RKO (cell line): ENCODE measurements around the gene CDHR1.

ENCODE experiments used
- DNase-seq: peaks from one replicate; pipeline ENCODE4 v3.0.0-alpha.2; 2016; ENCODE audit warnings: low spot score

The CDHR1 gene

GRCh38 chr10:84233940-84234339, 39.6 kb downstream of the CDHR1 start:
- DNase-seq: no peak

GRCh38 chr10:84234479-84234878, 40.1 kb downstream of the CDHR1 start:
- DNase-seq: no peak

GRCh38 chr10:84235096-84235495, 40.8 kb downstream of the CDHR1 start:
- no peak for DNase-seq

GRCh38 chr10:84236807-84237198, 42.5 kb downstream of the CDHR1 start:
- no peak for DNase-seq

- no peak for DNase-seq
These were observed 43.1 kb downstream of the CDHR1 start for GRCh38 chr10:84237199-84238051.

GRCh38 chr10:84238909-84239308, 44.6 kb downstream of the CDHR1 start:
- DNase-seq: no peak

GRCh38 chr10:84241185-84241790, 47.0 kb downstream of the CDHR1 start, which contains the start of gene LRIT1:
LRIT1 (minus strand) TSS chr10:84241546; CDS start chr10:84241439, 107 bp downstream.
- DNase-seq: no peak

GRCh38 chr10:84243759-84244158, 49.4 kb downstream of the CDHR1 start:
- DNase-seq: no peak

- no peak for DNase-seq
These were observed 50.4 kb downstream of the CDHR1 start, which contains the start of gene RGR for GRCh38 chr10:84244651-84245270. RGR (plus strand) TSS chr10:84245053; CDS start chr10:84245091, 38 bp downstream.

GRCh38 chr10:84247496-84247895, 53.2 kb downstream of the CDHR1 start:
- no peak for DNase-seq

GRCh38 chr10:84248794-84249193, 54.5 kb downstream of the CDHR1 start:
- DNase-seq: no peak

- DNase-seq: no peak
These were observed 60.5 kb downstream of the CDHR1 start for GRCh38 chr10:84254552-84255478.

GRCh38 chr10:84256510-84257342, 62.4 kb downstream of the CDHR1 start:
- DNase-seq: no peak

GRCh38 chr10:84257343-84258020, 63.1 kb downstream of the CDHR1 start:
- DNase-seq: no peak

GRCh38 chr10:84258034-84258695, 63.8 kb downstream of the CDHR1 start:
- DNase-seq: no peak

- DNase-seq: no peak
These were observed 67.0 kb downstream of the CDHR1 start for GRCh38 chr10:84261236-84261915.

- no peak for DNase-seq
These were observed 68.0 kb downstream of the CDHR1 start for GRCh38 chr10:84262190-84262956.

GRCh38 chr10:84263716-84264115, 69.4 kb downstream of the CDHR1 start:
- no peak for DNase-seq
